Testis (tissue), 2 donors: ENCODE data around the gene OR10D3.

ENCODE experiments used
- CTCF ChIP-seq, 3 experiments: fragments of 450-650 bp in 2 of 3; fragments of 200-600 bp in 1 of 3; sonication (generic) in 1 of 3; IDR thresholded peaks; one replicate each; pipeline ENCODE4 v1.5.1; 2016 to 2019; ENCODE audit warnings: antibody characterized with exemption in 3 of 3, mild to moderate bottlenecking in 2 of 3, moderate library complexity in 1 of 3
- POLR2A ChIP-seq: fragments of 450-650 bp; IDR thresholded peaks from one replicate; pipeline ENCODE4 v1.6.1; 2017; ENCODE audit warnings: antibody characterized with exemption, mild to moderate bottlenecking, moderate library complexity

- no peak for TF ChIP-seq CTCF (IDR thresholded peaks at IDR 0.05)
- no peak for TF ChIP-seq POLR2A
Observed at GRCh38 chr11:124233376-124233775, 50.2 kb downstream of the OR10D3 start.
